CD14-positive monocyte (primary cell): ENCODE results near the gene PHF10. TPM values are rescaled to one million over a fixed set of nuclear protein-coding genes. Genes with fewer than 3 reads are reported as not detected.

Experiments used
- DNase-seq, 3 donors: peaks; one replicate each; pipeline ENCODE4 v3.0.0-alpha.2; 2011 to 2022
- H2AFZ ChIP-seq: 2 replicates; pipeline ENCODE4 v1.6.0; 2012; ENCODE audit warnings: mild to moderate bottlenecking, low read depth, low read length, inconsistent platforms; ENCODE audit not compliant: insufficient read depth, poor library complexity, severe bottlenecking
- H3K27ac ChIP-seq, 2 donors: 1 replicate in 1 of 2; 2 replicates in 1 of 2; pipeline ENCODE4 v1.5.1; 2012 to 2013; ENCODE audit warnings: low read length in 2 of 2, control low read depth in 1 of 2, inconsistent platforms in 1 of 2, low read depth in 1 of 2, mild to moderate bottlenecking in 1 of 2
- H3K27me3 ChIP-seq, 2 donors: one replicate each; pipeline versions ENCODE4 v1.6.0 to v1.6.1; 2011 to 2013; ENCODE audit warnings: low read length in 2 of 2; ENCODE audit not compliant: control insufficient read depth in 2 of 2, insufficient read depth in 2 of 2
- H3K36me3 ChIP-seq, 2 donors: replicated peaks in 1 of 2; 1 replicate in 1 of 2; 2 replicates in 1 of 2; pipeline versions ENCODE4 v1.5.1 to v1.6.1; 2012 to 2013; ENCODE audit warnings: low read length in 2 of 2, control low read depth in 1 of 2, inconsistent platforms in 1 of 2, mild to moderate bottlenecking in 1 of 2; ENCODE audit not compliant: insufficient read depth in 2 of 2, control insufficient read depth in 1 of 2
- H3K4me1 ChIP-seq, 2 donors: 1 replicate in 1 of 2; 2 replicates in 1 of 2; pipeline versions ENCODE4 v1.5.1 to v1.6.1; 2012 to 2013; ENCODE audit warnings: low read length in 2 of 2, control low read depth in 1 of 2, inconsistent platforms in 1 of 2, mild to moderate bottlenecking in 1 of 2, moderate library complexity in 1 of 2; ENCODE audit not compliant: insufficient read depth in 2 of 2, control insufficient read depth in 1 of 2
- H3K4me2 ChIP-seq: replicated peaks from 2 replicates; pipeline ENCODE3; 2012; ENCODE audit warnings: low read length, moderate library complexity, mild to moderate bottlenecking; ENCODE audit not compliant: poor library complexity, severe bottlenecking; ENCODE audit errors: extremely low read depth
- H3K4me3 ChIP-seq, 3 experiments: fragments of 200-600 bp in 1 of 3; sonication (generic) in 1 of 3; replicated peaks in 1 of 3; 1 replicate in 2 of 3; 2 replicates in 1 of 3; pipeline ENCODE4 v1.5.1; 2011 to 2013; ENCODE audit warnings: low read length in 3 of 3, mild to moderate bottlenecking in 3 of 3, control low read depth in 2 of 3, low read depth in 2 of 3, inconsistent platforms in 1 of 3, moderate library complexity in 1 of 3
- H3K79me2 ChIP-seq: 2 replicates; pipeline ENCODE4 v1.6.0; 2012; ENCODE audit warnings: mild to moderate bottlenecking, control low read depth, inconsistent platforms, low read length, moderate library complexity; ENCODE audit not compliant: insufficient read depth
- H3K9ac ChIP-seq: 2 replicates; pipeline ENCODE4 v1.6.0; 2017; ENCODE audit warnings: low read length, mild to moderate bottlenecking; ENCODE audit not compliant: insufficient read depth, poor library complexity, severe bottlenecking
- H3K9me3 ChIP-seq, 2 donors: replicated peaks in 1 of 2; 1 replicate in 1 of 2; 2 replicates in 1 of 2; pipeline versions ENCODE4 v1.5.1 to v1.6.1; 2012 to 2013; ENCODE audit warnings: low read length in 2 of 2, control low read depth in 1 of 2; ENCODE audit not compliant: control insufficient read depth in 1 of 2, insufficient read depth in 1 of 2
- H4K20me1 ChIP-seq: 2 replicates; pipeline ENCODE4 v1.6.0; 2012; ENCODE audit warnings: mild to moderate bottlenecking, low read length, control low read depth, moderate library complexity; ENCODE audit not compliant: insufficient read depth
- H3K27ac Mint-ChIP-seq, 7 donors: one replicate each; pipeline ENCODE4 v1.8.0; 2020; ENCODE audit warnings: mild to moderate bottlenecking in 7 of 7, mixed read lengths in 7 of 7, moderate library complexity in 6 of 7, inconsistent platforms in 2 of 7
- H3K27me3 Mint-ChIP-seq, 3 donors: one replicate each; pipeline ENCODE4 v1.8.0; 2021 to 2022; ENCODE audit warnings: low read depth in 3 of 3, mild to moderate bottlenecking in 3 of 3, mixed read lengths in 3 of 3, moderate library complexity in 3 of 3, inconsistent platforms in 1 of 3
- H3K36me3 Mint-ChIP-seq, 2 donors: one replicate each; pipeline ENCODE4 v1.8.0; 2020; ENCODE audit warnings: mixed read lengths in 2 of 2, inconsistent platforms in 1 of 2, mild to moderate bottlenecking in 1 of 2
- H3K4me1 Mint-ChIP-seq: one replicate; pipeline ENCODE4 v1.8.0; 2020; ENCODE audit warnings: mild to moderate bottlenecking, mixed read lengths
- H3K4me3 Mint-ChIP-seq, 2 donors: one replicate each; pipeline ENCODE4 v1.8.0; 2020; ENCODE audit warnings: mild to moderate bottlenecking in 2 of 2, mixed read lengths in 2 of 2, moderate library complexity in 1 of 2
- H3K9me3 Mint-ChIP-seq, 7 donors: one replicate each; pipeline ENCODE4 v1.8.0; 2020 to 2022; ENCODE audit warnings: mixed read lengths in 7 of 7, mild to moderate bottlenecking in 6 of 7, moderate library complexity in 6 of 7, inconsistent platforms in 2 of 7
- WGBS: methylation state at CpG from one replicate; pipeline ENCODE4 v1.1.5; 2013; ENCODE audit warnings: missing lambda C conversion rate; ENCODE audit not compliant: insufficient coverage; 5-methylcytosine and 5-hydroxymethylcytosine counted together
- intact Hi-C, 2 donors: fragments of 100-400 bp; cut with micrococcal nuclease; formaldehyde crosslinking; loops; one replicate each; pipeline versions ENCODE4 v1.15.0 to v1.15.1; 2023
- polyA plus RNA-seq, 3 donors: library from polyadenylated mRNA; depleted of rRNA in 1 of 3; unstranded in 2 of 3; stranded (reverse) in 1 of 3; fragments of 300-500 nt in 2 of 3; fragments of >200 nt in 1 of 3; fragmentation: Illumina TruSeq in 2 of 3; gene quantifications; 1 replicate in 2 of 3; 2 replicates in 1 of 3; pipeline ENCODE4 v1.2.3, GENCODE V29; 2012 to 2021
- TF ChIP-seq, protein P1 (sequence below): fragments of 200-600 bp; IDR thresholded peaks from one replicate; pipeline ENCODE4 v1.8.0; 2022; ENCODE audit warnings: antibody characterized with exemption, mild to moderate bottlenecking

The PHF10 gene
- polyA plus RNA-seq, 3 donors = 7.3 to 31.0 (median 8.1) TPM

DNA sequence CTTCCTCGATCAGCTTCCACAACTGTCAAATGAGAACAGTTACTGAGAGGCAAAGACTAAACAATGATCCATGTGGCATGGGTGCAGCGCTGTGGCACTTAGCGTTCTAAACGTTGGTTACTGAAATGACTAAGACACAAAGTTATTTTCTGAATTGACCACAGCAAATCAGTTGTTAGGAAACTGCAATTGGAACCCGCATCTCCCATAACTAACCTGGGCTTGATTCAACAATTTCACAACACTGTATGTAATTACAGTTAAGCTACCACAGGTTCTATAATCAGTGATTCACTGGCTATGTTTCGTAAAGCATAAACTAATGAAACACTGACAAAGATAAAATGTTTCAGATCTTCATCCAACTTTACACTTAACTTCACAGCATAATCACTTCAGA lies 35.0 kb downstream of the PHF10 start:
- H2AFZ ChIP-seq = no peak overlapping the region
- no peak overlapping the region for H3K27ac ChIP-seq
- Mint-ChIP-seq H3K36me3 (peaks cover 22 to 27% of the 10 kb centered on the region in 2 donors), H3K9me3 (peaks cover 32 to 53% (median 35%) of the 10 kb centered on the region in 7 donors), H3K4me3 (no peak overlapping the region), H3K27ac (no peak overlapping the region), H3K27me3 (peaks cover 0 to 2% (median 0%) of the 10 kb centered on the region in 3 donors), H3K4me1 (peaks cover 2% of the 10 kb centered on the region)
- no peak overlapping the region for H3K9ac ChIP-seq
- no peak overlapping the region for H3K4me2 ChIP-seq
- intact Hi-C loops = no loop called here
- DNase-seq = no peak
- H3K9me3 ChIP-seq = peaks cover 34 to 45% of the 10 kb centered on the region in 2 donors
- TF ChIP-seq, protein P1, sequence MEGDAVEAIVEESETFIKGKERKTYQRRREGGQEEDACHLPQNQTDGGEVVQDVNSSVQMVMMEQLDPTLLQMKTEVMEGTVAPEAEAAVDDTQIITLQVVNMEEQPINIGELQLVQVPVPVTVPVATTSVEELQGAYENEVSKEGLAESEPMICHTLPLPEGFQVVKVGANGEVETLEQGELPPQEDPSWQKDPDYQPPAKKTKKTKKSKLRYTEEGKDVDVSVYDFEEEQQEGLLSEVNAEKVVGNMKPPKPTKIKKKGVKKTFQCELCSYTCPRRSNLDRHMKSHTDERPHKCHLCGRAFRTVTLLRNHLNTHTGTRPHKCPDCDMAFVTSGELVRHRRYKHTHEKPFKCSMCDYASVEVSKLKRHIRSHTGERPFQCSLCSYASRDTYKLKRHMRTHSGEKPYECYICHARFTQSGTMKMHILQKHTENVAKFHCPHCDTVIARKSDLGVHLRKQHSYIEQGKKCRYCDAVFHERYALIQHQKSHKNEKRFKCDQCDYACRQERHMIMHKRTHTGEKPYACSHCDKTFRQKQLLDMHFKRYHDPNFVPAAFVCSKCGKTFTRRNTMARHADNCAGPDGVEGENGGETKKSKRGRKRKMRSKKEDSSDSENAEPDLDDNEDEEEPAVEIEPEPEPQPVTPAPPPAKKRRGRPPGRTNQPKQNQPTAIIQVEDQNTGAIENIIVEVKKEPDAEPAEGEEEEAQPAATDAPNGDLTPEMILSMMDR = no peak
- no peak overlapping the region for H3K4me3 ChIP-seq
- no peaks in the 10 kb centered on the region for H3K27me3 ChIP-seq
- no peaks in the 10 kb centered on the region for H3K79me2 ChIP-seq
- no peaks in the 10 kb centered on the region for H4K20me1 ChIP-seq
- 96% methylated on average over 4 of the region's 6 CpGs for WGBS
- H3K4me1 ChIP-seq = no peaks in the 10 kb centered on the region
- peaks cover 0 to 3% of the 10 kb centered on the region in 2 donors for H3K36me3 ChIP-seq

DNA sequence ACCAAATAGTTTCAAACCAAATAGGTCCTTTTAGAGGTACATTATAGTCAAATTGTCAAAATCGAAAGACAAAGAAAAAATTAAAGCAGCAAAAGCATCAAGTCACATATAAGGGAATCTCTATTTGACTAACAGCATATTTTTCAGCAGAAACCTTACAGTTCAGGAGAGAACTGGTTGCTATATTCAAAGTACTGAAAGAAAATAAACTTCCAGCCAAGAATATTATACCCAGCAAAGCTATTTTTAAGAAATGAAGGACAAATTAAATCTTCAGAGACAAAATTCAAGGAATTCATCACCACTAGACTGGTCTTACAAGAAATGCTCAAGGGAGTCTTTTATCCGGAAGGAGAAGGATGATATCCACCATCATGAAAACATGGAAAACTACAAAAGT lies 38.4 kb downstream of the PHF10 start:
- no peak overlapping the region for H2AFZ ChIP-seq
- no peak overlapping the region for H3K27ac ChIP-seq
- no peaks in the 10 kb centered on the region for H3K27me3 ChIP-seq
- no peak overlapping the region for H3K4me3 ChIP-seq
- H3K9me3 ChIP-seq = peaks cover 45 to 47% of the 10 kb centered on the region in 2 donors
- peaks cover 0 to 2% (median 0%) of the 10 kb centered on the region in 3 donors for H3K27me3 Mint-ChIP-seq
- no peaks in the 10 kb centered on the region for H3K4me1 ChIP-seq
- H3K4me1 Mint-ChIP-seq = peaks cover 2% of the 10 kb centered on the region
- peaks cover 3 to 5% of the 10 kb centered on the region in 2 donors for H3K36me3 ChIP-seq
- no peak for DNase-seq
- H3K4me3 Mint-ChIP-seq = no peak overlapping the region
- H3K79me2 ChIP-seq = no peaks in the 10 kb centered on the region
- H3K27ac Mint-ChIP-seq = no peak overlapping the region
- intact Hi-C loops = no loop called here
- WGBS = no CpG with 5 or more reads among the region's 2 CpGs
- no peaks in the 10 kb centered on the region for H4K20me1 ChIP-seq
- H3K4me2 ChIP-seq = no peak overlapping the region
- H3K36me3 Mint-ChIP-seq = peaks cover 35 to 49% of the 10 kb centered on the region in 2 donors
- H3K9ac ChIP-seq = no peak overlapping the region
- TF ChIP-seq, protein P1 = no peak
- peaks cover 31 to 59% (median 41%) of the 10 kb centered on the region in 7 donors for H3K9me3 Mint-ChIP-seq
